H1 (cell line): ENCODE data around the gene RAI14. TPM values are rescaled to one million over a fixed set of nuclear protein-coding genes. Genes with fewer than 3 reads are reported as not detected.

ENCODE experiments used
- polyA plus RNA-seq, 7 experiments: library from polyadenylated mRNA; depleted of rRNA in 3 of 7; stranded (reverse) in 5 of 7; unstranded in 2 of 7; fragments of >200 nt in 5 of 7; fragments of 200-250 nt in 2 of 7; gene quantifications; 1 replicate in 5 of 7; 2 replicates in 1 of 7; 4 replicates in 1 of 7; pipeline versions ENCODE4 v1.2.1 to v1.2.3, GENCODE V29; 2011 to 2013; ENCODE audit warnings: missing spikeins in 2 of 7, mixed read lengths in 2 of 7
- total RNA-seq: library from RNA; stranded (reverse); fragmentation: NEBNext Ultra II Directional; extraction: Animal tissue kit (Norgen Biotek cat#: 25700); gene quantifications from 2 replicates; pipeline ENCODE4 v1.2.1, GENCODE V29; 2021
- TF ChIP-seq, protein P1 (sequence below): fragments of 300-600 bp; sonication (generic); IDR thresholded peaks from 2 replicates; pipeline ENCODE4 v1.7.1; 2012; ENCODE audit warnings: low read length, moderate library complexity, mild to moderate bottlenecking, inconsistent platforms; ENCODE audit not compliant: insufficient replicate concordance

Gene RAI14
- total and polyA plus RNA-seq, 2 of the 8 experiments (the other 6 are each of a cell fraction or from before 2014, with no cell fraction given), result 48.4 to 210 TPM

DNA sequence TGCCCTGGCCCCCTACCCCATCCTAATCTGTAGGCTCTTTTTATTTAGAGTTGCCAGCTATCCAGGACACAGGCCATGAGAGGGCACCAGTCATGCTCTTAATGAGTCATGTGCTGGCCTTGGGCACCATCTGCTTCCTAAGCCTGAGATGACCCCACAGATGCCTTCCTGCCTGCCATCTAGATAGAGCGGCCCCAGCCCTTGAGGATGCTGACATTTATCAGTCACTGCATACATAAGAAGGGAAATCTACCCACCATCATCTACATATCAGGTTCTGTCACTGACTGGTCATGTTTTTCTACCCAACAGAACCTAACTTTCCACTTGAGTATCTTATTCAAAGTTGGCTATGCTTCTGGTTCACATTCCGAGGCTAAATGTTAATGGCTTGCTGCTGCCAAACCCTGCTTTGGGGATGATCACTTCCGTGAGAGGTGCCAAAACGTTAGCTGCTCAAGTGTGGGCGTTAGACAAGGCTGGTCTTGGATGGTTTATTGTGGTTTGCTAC lies 132.9 kb downstream of the RAI14 start (continued):
- TF ChIP-seq, protein P1, sequence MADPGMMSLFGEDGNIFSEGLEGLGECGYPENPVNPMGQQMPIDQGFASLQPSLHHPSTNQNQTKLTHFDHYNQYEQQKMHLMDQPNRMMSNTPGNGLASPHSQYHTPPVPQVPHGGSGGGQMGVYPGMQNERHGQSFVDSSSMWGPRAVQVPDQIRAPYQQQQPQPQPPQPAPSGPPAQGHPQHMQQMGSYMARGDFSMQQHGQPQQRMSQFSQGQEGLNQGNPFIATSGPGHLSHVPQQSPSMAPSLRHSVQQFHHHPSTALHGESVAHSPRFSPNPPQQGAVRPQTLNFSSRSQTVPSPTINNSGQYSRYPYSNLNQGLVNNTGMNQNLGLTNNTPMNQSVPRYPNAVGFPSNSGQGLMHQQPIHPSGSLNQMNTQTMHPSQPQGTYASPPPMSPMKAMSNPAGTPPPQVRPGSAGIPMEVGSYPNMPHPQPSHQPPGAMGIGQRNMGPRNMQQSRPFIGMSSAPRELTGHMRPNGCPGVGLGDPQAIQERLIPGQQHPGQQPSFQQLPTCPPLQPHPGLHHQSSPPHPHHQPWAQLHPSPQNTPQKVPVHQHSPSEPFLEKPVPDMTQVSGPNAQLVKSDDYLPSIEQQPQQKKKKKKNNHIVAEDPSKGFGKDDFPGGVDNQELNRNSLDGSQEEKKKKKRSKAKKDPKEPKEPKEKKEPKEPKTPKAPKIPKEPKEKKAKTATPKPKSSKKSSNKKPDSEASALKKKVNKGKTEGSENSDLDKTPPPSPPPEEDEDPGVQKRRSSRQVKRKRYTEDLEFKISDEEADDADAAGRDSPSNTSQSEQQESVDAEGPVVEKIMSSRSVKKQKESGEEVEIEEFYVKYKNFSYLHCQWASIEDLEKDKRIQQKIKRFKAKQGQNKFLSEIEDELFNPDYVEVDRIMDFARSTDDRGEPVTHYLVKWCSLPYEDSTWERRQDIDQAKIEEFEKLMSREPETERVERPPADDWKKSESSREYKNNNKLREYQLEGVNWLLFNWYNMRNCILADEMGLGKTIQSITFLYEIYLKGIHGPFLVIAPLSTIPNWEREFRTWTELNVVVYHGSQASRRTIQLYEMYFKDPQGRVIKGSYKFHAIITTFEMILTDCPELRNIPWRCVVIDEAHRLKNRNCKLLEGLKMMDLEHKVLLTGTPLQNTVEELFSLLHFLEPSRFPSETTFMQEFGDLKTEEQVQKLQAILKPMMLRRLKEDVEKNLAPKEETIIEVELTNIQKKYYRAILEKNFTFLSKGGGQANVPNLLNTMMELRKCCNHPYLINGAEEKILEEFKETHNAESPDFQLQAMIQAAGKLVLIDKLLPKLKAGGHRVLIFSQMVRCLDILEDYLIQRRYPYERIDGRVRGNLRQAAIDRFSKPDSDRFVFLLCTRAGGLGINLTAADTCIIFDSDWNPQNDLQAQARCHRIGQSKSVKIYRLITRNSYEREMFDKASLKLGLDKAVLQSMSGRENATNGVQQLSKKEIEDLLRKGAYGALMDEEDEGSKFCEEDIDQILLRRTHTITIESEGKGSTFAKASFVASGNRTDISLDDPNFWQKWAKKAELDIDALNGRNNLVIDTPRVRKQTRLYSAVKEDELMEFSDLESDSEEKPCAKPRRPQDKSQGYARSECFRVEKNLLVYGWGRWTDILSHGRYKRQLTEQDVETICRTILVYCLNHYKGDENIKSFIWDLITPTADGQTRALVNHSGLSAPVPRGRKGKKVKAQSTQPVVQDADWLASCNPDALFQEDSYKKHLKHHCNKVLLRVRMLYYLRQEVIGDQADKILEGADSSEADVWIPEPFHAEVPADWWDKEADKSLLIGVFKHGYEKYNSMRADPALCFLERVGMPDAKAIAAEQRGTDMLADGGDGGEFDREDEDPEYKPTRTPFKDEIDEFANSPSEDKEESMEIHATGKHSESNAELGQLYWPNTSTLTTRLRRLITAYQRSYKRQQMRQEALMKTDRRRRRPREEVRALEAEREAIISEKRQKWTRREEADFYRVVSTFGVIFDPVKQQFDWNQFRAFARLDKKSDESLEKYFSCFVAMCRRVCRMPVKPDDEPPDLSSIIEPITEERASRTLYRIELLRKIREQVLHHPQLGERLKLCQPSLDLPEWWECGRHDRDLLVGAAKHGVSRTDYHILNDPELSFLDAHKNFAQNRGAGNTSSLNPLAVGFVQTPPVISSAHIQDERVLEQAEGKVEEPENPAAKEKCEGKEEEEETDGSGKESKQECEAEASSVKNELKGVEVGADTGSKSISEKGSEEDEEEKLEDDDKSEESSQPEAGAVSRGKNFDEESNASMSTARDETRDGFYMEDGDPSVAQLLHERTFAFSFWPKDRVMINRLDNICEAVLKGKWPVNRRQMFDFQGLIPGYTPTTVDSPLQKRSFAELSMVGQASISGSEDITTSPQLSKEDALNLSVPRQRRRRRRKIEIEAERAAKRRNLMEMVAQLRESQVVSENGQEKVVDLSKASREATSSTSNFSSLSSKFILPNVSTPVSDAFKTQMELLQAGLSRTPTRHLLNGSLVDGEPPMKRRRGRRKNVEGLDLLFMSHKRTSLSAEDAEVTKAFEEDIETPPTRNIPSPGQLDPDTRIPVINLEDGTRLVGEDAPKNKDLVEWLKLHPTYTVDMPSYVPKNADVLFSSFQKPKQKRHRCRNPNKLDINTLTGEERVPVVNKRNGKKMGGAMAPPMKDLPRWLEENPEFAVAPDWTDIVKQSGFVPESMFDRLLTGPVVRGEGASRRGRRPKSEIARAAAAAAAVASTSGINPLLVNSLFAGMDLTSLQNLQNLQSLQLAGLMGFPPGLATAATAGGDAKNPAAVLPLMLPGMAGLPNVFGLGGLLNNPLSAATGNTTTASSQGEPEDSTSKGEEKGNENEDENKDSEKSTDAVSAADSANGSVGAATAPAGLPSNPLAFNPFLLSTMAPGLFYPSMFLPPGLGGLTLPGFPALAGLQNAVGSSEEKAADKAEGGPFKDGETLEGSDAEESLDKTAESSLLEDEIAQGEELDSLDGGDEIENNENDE, result no peak
